GM18870 (cell line): ENCODE measurements around the gene MZT1.
"Not testable (repeated sequence)": the region's sequence is repeated elsewhere in the genome, so short reads cannot be mapped to it uniquely, and the experiment has no call there.

ENCODE experiments used
- ATAC-seq: cut with Tn5 transposase; IDR thresholded peaks from one replicate; pipeline ENCODE4 v1.9.1; 2021; ENCODE audit warnings: moderate library complexity; ENCODE audit not compliant: unreplicated experiment

Gene MZT1

GRCh38 chr13:72727417-72728289, at the start of gene MZT1, which contains the start of gene BORA:
Gene MZT1, minus strand, starts transcription at chr13:72727629. Its CDS starts 27 bp downstream, at chr13:72727602.
Gene BORA, plus strand, starts transcription at chr13:72727923. Its CDS starts 1,018 bp downstream, at chr13:72728941.
- ATAC-seq = peak; percentile 96

GRCh38 chr13:72774019-72774418, 46.6 kb upstream of the MZT1 start:
- no peak for ATAC-seq

- no peak for ATAC-seq
Measured at GRCh38 chr13:72763411-72763810, 36.0 kb upstream of the MZT1 start.

- no peak for ATAC-seq
Measured at GRCh38 chr13:72760189-72760588, 32.8 kb upstream of the MZT1 start.

- no peak for ATAC-seq
Measured at GRCh38 chr13:72757792-72758535, 30.5 kb upstream of the MZT1 start.

- ATAC-seq = no peak
Measured at GRCh38 chr13:72754111-72754510, 26.7 kb upstream of the MZT1 start.

GRCh38 chr13:72751220-72751619, 23.8 kb upstream of the MZT1 start:
- ATAC-seq = no peak

GRCh38 chr13:72745260-72745659, 17.8 kb upstream of the MZT1 start:
- peak; percentile 72 for ATAC-seq

GRCh38 chr13:72740015-72740414, 12.6 kb upstream of the MZT1 start:
- ATAC-seq = no peak

GRCh38 chr13:72737033-72737432, 9.6 kb upstream of the MZT1 start:
- ATAC-seq = no peak

- ATAC-seq = no peak
Measured at GRCh38 chr13:72728290-72728605, 819 bp upstream of the MZT1 start.

GRCh38 chr13:72726726-72727416, 558 bp downstream of the MZT1 start:
- ATAC-seq = peak; percentile 17

GRCh38 chr13:72726185-72726584, 1.2 kb downstream of the MZT1 start:
- not testable (repeated sequence) for ATAC-seq

- ATAC-seq = no peak
Measured at GRCh38 chr13:72716776-72717175, 10.7 kb downstream of the MZT1 start.

GRCh38 chr13:72700509-72700908, 26.9 kb downstream of the MZT1 start:
- ATAC-seq = no peak

- ATAC-seq = no peak
Measured at GRCh38 chr13:72698164-72698563, 29.3 kb downstream of the MZT1 start.

GRCh38 chr13:72696579-72696978, 30.9 kb downstream of the MZT1 start:
- ATAC-seq = no peak

GRCh38 chr13:72694314-72694713, 33.1 kb downstream of the MZT1 start:
- ATAC-seq = no peak

GRCh38 chr13:72693832-72694231, 33.6 kb downstream of the MZT1 start:
- ATAC-seq = no peak

GRCh38 chr13:72692884-72693514, 34.4 kb downstream of the MZT1 start:
- ATAC-seq = no peak

- ATAC-seq = no peak
Measured at GRCh38 chr13:72689181-72689696, 38.2 kb downstream of the MZT1 start.
